Suppressor macrophage treated with lipopolysaccharide for 4 hours (primary cell): ENCODE measurements around the gene HHAT.
A peak's percentile ranks its signal among the peaks of the same experiment; 100 is the strongest.
"Not testable (repeated sequence)": the region's sequence is repeated elsewhere in the genome, so short reads cannot be mapped to it uniquely, and the experiment has no call there.

Experiments
- DNase-seq: peaks from one replicate; pipeline ENCODE4 v3.0.0-alpha.2; 2020

HHAT gene

GRCh38 chr1:210315529-210315928, 13.2 kb upstream of the HHAT start:
- DNase-seq: no peak

DNA sequence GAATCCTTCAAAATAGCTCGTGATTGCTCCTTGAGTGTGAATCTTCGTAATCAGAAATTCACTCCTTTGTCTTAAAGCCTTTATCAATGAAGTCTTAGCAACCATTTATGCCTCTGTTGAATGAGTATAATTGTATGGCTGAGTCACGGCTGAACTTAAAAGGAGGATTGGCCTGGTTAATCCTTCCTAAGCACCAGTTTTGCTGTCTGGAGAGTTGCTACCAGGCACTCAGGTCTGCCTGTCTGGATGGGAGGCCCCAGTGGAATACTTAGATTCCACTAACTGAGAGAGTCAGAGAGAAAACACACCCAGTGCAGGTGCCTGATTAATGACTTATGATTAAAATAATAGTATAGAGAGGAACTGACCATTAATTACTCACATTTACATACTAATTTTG, 7.6 kb upstream of the HHAT start:
- DNase-seq: no peak

DNA sequence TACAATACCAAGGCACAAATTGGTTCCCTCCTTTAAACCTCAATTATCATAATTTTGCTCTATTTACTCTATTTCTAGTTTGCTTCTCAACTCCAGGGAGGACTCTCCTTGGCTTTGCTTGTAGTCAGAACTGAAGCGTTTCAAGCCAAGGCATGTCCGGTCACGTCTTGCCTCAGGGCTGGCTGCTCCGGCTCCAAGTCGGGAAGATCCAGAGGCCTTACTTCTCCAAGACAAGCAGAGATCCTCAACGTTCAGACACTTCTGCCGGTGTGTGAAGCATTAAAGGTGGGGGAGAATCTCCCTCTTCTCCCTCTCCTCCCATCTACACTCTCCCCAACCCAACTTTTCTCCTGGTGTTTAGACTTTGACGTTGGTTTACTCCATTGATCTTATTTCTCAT, 7.2 kb upstream of the HHAT start:
- DNase-seq: no peak

- DNase-seq: no peak
Measured at GRCh38 chr1:210323957-210324356, 4.7 kb upstream of the HHAT start.

DNA sequence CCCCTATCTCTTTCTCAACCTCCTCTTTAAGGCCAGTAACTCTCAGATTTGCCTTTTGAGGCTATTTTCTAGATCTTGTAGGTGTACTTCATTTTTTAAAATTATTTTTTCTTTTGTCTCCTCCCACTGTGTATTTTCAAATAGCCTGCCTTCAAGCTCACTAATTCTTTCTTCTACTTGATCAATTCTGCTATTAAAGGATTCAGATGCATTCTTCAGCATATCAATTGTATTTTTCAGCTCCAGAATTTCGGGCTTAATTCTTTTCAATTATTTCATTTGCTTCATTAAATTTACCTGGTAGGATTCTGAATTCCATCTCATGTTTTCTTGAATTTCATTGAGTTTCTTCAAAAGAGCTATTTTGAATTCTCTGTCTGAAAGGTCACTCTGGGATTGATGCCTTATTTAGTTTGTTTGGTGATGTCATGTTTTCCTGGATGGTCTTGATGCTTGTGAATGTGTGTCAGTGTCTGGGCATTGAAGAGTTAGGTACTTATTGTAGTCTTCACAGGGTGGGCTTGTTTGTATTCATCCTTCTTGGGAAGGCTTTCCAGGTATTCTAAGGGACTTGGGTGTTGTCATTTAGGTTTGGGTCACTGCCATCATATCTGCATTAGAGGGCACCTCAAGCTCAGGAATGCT, 3.6 kb upstream of the HHAT start:
- no peak for DNase-seq

- DNase-seq: no peak
Measured at GRCh38 chr1:210328032-210328745, 513 bp upstream of the HHAT start.

DNA sequence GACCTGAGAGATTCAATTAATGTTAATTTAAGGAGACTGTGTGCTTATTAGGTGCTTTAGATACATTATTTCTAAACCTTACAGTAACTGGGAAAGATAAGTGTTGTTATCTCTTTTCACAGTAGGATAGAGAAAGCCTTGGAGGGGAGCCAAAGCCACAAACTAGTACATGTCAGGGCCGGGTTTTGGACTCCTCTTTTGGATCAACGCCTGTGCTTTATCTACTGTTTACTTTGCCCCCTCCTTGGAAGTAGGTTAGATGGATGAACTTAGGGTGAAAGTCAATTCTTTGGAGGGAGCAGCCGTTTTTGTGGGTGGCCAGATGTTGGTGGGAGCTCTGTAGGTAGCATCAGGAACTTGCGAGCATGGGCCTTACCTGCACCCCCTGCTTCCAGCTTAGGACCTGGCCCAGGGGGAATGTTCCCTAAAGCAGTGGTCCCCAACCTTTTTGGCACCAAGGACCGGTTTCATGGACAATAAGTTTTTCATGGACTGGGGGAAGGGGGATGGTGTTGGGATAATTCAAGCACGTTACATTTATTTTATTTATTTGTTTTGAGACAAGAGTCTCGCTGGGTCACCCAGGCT, 1.7 kb downstream of the HHAT start:
- DNase-seq: no peak

DNA sequence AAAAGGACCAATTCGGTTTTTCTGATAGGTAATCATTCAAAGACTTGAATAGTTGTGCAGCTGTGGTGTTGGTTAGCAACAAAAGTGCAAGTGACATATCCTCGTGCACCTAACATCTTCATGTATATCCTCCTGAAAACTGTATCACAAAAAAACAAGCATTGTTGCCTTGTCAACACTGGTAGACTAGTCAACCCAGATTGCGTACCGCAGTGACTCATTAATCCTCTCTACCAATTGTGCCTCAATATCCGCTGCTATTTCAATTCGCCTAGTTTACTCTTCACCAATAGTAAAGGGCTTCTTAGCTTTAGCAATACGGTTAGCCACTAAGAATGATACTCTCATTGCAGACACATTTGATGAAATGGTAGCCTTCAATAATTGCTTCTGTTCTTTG, 3.5 kb downstream of the HHAT start:
- no peak for DNase-seq

DNA sequence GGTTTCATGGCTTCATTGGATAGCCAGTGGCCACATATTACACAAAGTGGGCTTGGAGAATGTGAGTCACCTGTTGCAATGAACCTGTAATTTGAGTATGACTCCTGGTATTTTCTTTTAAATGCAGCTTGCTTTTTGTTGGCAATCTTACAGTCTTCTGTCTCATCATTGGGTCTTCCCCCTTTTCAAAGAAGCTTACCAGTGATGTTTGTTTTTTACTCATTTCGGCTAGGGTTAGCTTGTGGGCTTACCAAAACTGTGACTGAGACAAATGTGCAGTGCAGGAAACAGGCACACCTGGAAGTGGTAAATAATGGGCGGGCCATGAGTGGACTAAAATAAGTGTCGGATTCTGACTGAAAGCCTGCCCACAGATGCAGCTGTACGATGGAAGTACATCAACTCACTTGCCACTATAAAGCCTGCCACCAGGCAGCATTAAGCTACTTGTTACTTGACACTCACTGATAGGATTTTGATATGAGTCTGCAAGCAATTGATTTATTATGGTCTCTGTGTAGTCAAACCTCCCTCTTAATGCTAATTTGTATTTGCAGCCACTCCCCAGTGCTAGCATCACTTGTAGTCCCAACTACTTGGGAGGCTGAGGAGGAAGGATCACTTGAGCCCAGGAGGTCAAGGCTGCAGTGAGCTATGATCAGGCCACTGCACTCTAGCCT, 4.2 kb downstream of the HHAT start:
- DNase-seq: no peak

DNA sequence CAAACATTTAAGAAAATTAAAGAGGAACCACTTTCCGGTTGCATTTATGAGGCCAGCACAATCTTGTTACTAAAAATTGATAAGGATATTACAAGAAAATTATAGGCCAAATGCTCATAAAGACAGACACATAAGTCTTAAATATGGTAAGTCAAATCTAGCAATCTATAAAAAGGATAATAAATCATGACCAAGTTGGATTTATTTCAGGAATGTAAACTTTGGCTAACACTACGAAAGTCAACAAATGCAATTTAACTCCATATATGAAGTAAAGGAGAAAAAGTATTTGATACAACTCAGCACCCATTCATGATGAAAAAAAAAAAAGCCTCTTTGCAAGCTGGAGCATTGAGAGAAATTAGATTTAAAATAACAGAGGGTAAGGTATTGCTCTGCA, 6.3 kb downstream of the HHAT start:
- no peak for DNase-seq

GRCh38 chr1:210336362-210336761, 7.7 kb downstream of the HHAT start:
- DNase-seq: no peak

DNA sequence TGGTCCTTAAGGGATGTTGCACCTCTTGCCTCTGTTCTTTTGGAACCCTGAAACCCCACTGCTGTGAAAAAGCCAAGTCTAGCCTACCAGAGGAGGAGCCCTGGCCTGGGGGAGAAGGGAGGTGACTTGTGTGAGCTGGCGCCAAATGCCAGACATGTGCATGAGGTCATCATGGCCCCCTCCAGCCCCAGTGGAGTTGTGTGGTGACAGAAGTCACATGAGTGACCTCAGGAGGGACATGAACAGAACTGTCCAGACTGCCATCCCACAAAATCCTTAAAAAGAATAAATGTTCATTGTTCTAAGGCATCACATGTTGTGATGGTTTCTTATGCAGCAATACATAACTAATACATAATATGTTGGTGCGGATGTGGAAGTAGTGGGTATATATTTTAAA, 10.8 kb downstream of the HHAT start:
- DNase-seq: no peak

GRCh38 chr1:210340311-210340710, 11.6 kb downstream of the HHAT start:
- DNase-seq: peak; percentile 45

DNA sequence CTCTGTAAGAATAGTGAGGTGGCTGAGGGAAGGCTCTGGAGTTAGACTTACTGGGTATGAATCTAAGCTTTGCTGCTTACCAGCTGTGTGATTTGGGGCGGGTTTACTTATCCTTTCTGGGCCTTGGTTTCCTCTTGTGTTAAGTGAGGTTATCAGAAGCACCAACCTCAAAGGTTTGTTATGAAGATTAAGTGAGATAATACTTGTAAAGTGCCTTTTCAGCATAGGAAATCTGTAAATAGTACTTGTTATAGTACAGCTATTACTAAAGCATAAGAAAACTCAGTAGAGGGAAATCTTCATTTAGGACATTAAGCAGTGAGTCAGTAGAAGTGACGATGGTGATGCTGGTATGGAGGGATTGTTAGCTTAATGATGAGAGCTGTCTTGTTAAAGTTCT, 12.1 kb downstream of the HHAT start:
- DNase-seq: no peak

DNA sequence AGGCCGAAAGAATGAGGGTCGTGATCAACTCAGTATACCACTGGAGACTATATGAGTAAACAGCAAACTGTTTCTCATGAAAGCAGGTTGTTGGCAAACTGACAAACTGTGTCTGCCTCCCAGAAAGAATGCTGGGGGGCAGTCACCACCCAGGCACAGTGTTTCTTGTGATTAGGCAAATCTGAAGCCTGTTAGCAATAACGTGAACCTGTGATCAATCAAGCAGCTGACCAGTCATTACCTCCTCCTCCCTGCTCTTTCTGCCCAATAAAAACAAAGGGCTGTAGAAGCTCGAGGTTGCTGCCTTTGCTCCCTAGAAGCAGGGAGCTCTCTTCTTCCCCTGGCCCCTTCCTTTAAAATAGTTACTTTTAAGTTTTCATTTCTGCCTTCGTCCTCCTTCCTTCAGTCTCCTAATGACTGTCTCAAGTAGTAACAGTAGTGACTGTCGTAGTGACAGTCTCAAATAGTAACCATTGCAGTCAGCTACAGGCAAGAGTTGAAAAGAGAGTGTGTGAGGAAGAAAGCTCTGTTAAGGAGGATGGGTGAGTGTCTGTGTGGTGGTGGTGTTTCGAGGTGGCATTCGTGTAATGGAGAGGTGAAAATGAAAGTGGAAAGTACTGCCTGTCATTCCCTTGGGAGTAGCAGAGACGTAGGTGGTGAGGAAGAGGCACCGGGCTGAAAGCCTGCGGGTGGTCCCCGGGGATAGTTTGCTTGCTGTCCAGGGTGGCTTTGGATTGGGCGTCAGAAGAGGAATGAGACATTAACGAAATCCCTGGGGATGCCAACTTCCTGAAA, 14.5 kb downstream of the HHAT start:
- no peak for DNase-seq

- DNase-seq: peak; percentile 64
Measured at GRCh38 chr1:210344706-210345105, 16.0 kb downstream of the HHAT start.

DNA sequence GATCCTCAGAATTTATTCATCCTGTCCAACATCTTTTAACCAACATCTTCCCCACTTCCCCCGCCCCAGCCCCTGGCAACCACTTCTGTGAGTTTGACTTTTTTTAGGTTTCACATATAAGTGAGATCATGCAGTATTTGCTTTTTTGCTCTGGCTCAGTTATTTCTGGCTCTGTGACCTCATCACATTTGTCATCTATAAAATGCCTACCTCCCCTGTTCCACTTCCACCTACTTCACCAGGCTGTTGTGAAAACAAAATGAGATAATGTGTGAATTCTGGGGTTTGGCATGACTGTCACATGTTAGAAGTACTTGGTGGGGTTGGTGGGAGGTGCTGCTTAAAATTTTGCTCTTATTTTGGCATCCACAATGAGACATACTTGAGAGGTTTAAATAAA, 18.4 kb downstream of the HHAT start:
- DNase-seq: peak; percentile 68

GRCh38 chr1:210351496-210351895, 22.8 kb downstream of the HHAT start:
- DNase-seq: no peak

DNA sequence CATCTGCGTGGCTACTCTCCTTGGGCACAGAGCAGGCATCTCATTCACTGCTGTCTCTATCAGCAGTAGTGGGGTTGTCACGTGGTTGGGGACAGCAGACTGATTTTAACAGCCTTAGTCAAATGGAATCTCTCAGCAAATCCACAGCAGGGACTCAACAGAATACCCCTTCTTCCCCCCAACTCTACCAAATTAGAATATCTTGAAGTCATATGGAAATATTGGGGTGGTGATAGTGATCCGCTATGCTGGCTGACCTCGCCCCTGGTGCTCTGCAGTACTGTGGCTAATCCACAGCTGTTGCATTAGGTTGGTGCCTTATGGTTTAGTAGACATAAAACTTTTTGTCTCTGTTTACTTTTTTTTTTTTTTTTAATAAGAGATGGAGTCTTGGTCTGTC, 23.9 kb downstream of the HHAT start:
- no peak for DNase-seq

DNA sequence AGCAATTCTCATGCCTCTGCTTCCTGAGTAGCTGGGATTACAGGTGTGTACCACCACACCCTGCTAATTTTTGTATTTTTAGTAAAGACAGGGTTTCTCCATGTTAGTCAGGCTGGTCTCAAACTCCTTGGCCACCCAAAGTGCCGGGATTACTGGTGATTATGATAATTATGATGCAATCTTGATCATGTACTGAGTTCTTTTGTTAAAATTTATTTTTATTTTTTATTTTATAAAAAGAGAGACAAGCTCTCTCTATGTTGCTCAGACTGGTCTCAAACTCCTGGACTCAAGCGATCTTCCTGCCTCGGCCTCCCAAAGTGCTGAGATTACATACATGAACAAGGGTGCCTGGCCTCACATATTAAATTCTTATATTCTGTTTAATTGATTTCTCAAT, 25.6 kb downstream of the HHAT start:
- DNase-seq: not testable (repeated sequence)

DNA sequence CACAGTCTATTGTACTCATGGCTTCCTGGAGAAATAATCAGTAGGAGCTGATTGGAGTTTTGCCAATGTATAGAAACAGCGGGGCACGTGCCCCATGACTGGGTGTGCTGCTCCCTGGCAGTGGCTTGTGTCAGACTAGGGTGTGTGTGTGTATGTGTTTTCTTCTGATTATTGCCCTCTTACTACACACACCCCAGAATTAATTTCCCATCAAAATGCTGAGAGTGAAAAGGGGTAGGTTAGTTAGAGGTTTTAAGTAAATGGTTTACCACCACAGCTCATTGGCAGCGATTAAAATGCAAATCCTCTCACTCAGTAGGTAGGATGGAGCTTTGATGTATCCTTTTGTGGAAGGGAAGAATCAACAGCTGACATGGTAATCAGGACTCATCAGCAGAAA, 29.9 kb downstream of the HHAT start:
- no peak for DNase-seq

GRCh38 chr1:210359255-210359654, 30.6 kb downstream of the HHAT start:
- no peak for DNase-seq

GRCh38 chr1:210360852-210361477, 32.3 kb downstream of the HHAT start:
- DNase-seq: no peak
